ENCODE measurements around the gene AFMID.
A peak's percentile ranks its signal among the peaks of the same experiment; 100 is the strongest.

AFMID gene

DNA sequence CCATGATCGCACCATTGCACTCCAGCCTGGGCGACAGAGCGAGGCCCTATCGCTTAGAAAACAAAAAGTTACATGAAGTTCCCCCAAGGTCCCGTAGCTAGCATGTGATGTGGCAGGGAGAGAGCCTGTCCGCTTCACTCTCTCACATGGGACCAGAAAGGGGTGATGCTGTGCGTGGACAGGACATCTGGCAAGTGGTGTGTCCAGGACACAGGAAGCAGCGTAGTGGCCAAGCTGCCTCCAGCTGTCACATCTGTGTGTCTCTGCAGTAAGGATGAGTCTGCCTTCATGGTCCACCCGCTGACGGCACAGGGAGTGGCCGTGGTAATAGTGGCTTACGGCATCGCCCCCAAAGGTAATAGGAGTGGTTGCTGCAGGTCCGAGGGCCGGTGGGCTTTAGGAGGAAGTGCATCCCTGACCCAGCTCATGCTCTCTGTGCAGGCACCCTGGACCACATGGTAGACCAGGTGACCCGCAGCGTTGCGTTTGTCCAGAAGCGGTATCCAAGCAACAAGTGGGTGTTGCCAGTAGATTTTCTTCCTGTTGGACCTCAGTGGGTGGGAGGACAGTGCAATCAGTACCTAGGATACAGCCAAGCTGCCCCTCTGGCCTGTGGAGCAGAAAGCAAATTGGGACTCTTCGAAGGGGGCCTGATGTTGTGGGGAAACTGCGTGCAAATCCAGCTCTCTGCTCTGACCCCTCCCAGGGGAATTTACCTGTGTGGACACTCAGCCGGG is 17.4 kb downstream of the AFMID start:
- Histone ChIP-seq H3K4me1 (ENCODE audit: control insufficient read depth, insufficient read depth, low read length) (no peaks in the 10 kb centered on the region), H3K4me3 (ENCODE audit: low read length) (no peak overlapping the region), H3K9ac (ENCODE audit: low read length) (no peak overlapping the region), H3K27ac (ENCODE audit: low read depth, low read length) (no peak overlapping the region), H3K27me3 (ENCODE audit: control insufficient read depth, insufficient read depth, low read length) (no peaks in the 10 kb centered on the region), H3K36me3 (ENCODE audit: control insufficient read depth, insufficient read depth, low read length) (peaks cover 5% of the 10 kb centered on the region)

DNA sequence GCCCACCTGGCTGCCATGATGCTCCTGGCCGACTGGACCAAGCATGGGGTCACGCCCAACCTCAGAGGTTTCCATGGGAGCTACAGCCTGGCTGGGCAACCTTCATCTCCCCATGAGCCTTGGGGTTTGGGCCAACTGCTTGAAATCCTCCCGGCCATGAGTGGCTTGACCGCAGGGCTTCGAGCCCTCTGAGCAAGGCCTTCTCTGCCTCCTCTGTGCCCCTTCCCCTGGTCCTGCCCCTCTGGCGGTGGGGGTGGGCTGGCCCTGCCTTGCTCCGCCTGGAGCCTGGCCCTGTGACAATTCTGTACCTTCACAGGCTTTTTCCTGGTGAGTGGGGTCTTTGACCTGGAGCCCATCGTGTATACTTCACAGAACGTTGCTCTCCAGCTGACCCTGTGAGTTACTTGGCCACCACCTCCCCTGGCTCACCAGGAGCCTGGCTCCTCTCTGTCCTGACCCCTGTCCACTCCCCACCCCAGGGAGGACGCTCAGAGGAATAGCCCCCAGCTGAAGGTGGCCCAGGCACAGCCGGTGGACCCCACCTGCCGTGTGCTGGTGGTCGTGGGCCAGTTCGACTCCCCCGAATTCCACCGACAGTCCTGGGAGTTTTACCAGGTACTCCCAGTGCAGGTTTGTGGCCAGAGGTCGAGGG is 18.1 kb downstream of the AFMID start:
- no peaks in the 10 kb centered on the region for H3K4me1 ChIP-seq (ENCODE audit: control insufficient read depth, insufficient read depth, low read length)
- no peaks in the 10 kb centered on the region for H3K27me3 ChIP-seq (ENCODE audit: control insufficient read depth, insufficient read depth, low read length)
- no peak overlapping the region for H3K27ac ChIP-seq (ENCODE audit: low read depth, low read length)
- no peak overlapping the region for H3K9ac ChIP-seq (ENCODE audit: low read length)
- peaks cover 5% of the 10 kb centered on the region for H3K36me3 ChIP-seq (ENCODE audit: control insufficient read depth, insufficient read depth, low read length)
- H3K4me3 ChIP-seq (ENCODE audit: low read length): no peak overlapping the region

DNA sequence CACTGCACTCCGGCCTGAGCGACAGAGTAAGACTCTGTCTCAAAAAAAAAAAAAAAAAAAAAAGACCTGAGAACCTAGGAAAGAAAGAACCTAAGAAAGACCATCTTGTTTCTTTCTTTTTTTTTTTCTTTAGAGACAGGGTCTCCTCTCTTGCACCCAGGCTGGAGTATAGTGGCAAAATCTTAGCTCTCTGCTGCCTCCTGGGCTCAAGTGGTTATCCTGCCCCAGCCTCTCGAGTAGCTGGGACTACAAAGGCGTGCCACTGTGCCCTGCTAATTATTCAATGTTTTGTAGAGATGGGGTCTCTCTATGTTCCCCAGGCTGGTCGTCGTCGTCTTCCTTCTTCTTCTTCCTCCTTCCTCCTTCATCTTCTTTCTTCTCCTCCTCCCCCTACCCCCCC is 19.1 kb downstream of the AFMID start:
- H3K27me3 ChIP-seq (ENCODE audit: control insufficient read depth, insufficient read depth, low read length): no peaks in the 10 kb centered on the region
- no peaks in the 10 kb centered on the region for H3K4me1 ChIP-seq (ENCODE audit: control insufficient read depth, insufficient read depth, low read length)
- no peak overlapping the region for H3K4me3 ChIP-seq (ENCODE audit: low read length)
- no peak overlapping the region for H3K27ac ChIP-seq (ENCODE audit: low read depth, low read length)
- H3K36me3 ChIP-seq (ENCODE audit: control insufficient read depth, insufficient read depth, low read length): peaks cover 5% of the 10 kb centered on the region
- no peak overlapping the region for H3K9ac ChIP-seq (ENCODE audit: low read length)

DNA sequence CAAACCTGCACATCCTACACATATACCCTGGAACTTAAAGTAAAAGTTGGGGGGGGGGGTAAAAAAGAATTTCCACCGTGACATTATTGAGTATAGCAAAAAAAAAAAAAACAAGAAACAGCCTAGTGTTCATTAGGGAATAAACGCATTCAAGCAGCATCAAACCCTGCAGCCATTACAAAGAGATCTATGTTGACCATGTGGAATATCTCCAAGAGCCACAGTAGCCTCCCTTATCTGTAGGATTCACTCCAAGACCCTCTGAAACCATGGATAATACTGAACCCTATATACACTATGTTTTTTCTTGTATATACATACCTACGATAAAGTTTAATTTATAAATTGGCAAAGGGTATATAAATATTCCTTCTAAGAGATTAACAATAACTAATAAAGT is 21.3 kb downstream of the AFMID start:
- Histone ChIP-seq H3K9ac (ENCODE audit: low read length) (no peak overlapping the region), H3K4me3 (ENCODE audit: low read length) (no peak overlapping the region), H3K36me3 (ENCODE audit: control insufficient read depth, insufficient read depth, low read length) (peaks cover 3% of the 10 kb centered on the region), H3K27me3 (ENCODE audit: control insufficient read depth, insufficient read depth, low read length) (no peaks in the 10 kb centered on the region), H3K4me1 (ENCODE audit: control insufficient read depth, insufficient read depth, low read length) (no peaks in the 10 kb centered on the region), H3K27ac (ENCODE audit: low read depth, low read length) (no peak overlapping the region)

DNA sequence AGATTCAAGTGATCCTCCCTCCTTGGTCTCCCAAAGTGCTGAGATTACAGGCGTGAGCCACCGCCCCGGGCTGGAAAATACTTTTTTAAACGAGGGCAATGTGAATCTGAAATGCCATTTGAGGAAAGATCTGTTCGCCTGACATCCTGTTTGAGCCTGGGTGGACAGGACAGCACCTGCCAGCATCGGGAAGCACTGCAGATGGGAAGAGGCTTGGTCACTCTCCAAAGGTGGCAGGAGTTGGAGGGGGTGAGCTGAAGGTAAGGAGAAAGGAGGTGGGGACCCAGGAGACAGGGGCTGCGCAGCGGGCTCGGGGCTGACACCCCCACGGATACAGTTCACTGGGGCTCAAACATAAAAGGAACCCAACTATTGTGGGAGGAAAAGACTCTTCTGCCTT is 22.9 kb downstream of the AFMID start:
- H3K4me3 ChIP-seq (ENCODE audit: low read length): no peak overlapping the region
- H3K27me3 ChIP-seq (ENCODE audit: control insufficient read depth, insufficient read depth, low read length): no peaks in the 10 kb centered on the region
- no peak overlapping the region for H3K27ac ChIP-seq (ENCODE audit: low read depth, low read length)
- H3K9ac ChIP-seq (ENCODE audit: low read length): no peak overlapping the region
- no peaks in the 10 kb centered on the region for H3K4me1 ChIP-seq (ENCODE audit: control insufficient read depth, insufficient read depth, low read length)
- H3K36me3 ChIP-seq (ENCODE audit: control insufficient read depth, insufficient read depth, low read length): peaks cover 2% of the 10 kb centered on the region

DNA sequence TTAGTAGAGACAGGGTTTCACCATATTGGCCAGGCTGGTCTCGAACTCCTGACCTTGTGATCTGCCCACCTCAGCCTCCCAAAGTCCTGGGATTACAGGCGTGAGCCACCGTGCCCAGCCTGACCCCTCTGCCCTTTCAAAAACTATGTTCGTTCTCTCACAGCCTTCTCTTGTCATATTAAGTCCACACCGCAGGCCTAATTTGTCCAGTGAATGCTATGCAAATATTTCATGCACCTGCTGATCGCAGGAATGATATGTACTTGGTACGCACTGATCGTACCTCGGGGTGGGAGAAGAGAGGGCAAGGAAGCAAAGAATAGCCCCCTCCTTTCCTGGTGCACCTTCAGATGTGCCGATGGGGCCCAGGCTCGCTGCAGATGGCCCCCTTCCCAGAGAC is 23.9 kb downstream of the AFMID start:
- Histone ChIP-seq H3K4me1 (ENCODE audit: control insufficient read depth, insufficient read depth, low read length) (no peaks in the 10 kb centered on the region), H3K4me3 (ENCODE audit: low read length) (no peak overlapping the region), H3K36me3 (ENCODE audit: control insufficient read depth, insufficient read depth, low read length) (peaks cover 2% of the 10 kb centered on the region), H3K27me3 (ENCODE audit: control insufficient read depth, insufficient read depth, low read length) (no peaks in the 10 kb centered on the region), H3K9ac (ENCODE audit: low read length) (no peak overlapping the region), H3K27ac (ENCODE audit: low read depth, low read length) (no peak overlapping the region)

DNA sequence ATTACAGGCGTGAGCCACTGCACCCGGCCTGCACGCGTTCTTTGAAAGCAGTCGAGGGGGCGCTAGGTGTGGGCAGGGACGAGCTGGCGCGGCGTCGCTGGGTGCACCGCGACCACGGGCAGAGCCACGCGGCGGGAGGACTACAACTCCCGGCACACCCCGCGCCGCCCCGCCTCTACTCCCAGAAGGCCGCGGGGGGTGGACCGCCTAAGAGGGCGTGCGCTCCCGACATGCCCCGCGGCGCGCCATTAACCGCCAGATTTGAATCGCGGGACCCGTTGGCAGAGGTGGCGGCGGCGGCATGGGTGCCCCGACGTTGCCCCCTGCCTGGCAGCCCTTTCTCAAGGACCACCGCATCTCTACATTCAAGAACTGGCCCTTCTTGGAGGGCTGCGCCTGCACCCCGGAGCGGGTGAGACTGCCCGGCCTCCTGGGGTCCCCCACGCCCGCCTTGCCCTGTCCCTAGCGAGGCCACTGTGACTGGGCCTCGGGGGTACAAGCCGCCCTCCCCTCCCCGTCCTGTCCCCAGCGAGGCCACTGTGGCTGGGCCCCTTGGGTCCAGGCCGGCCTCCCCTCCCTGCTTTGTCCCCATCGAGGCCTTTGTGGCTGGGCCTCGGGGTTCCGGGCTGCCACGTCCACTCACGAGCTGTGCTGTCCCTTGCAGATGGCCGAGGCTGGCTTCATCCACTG is 27.0 kb downstream of the AFMID start, which contains the start of gene BIRC5:
TSS of gene BIRC5 (plus strand) at position 238 of the 690 bp plus-strand sequence. CDS start at position 302, 64 bp downstream.
- Histone ChIP-seq H3K4me3 (ENCODE audit: low read length) (peak within 1 kb of the TSS; percentile 59), H3K4me1 (ENCODE audit: control insufficient read depth, insufficient read depth, low read length) (no peaks in the 10 kb centered on the region), H3K36me3 (ENCODE audit: control insufficient read depth, insufficient read depth, low read length) (no peaks in the 10 kb centered on the region), H3K27me3 (ENCODE audit: control insufficient read depth, insufficient read depth, low read length) (no peaks in the 10 kb centered on the region), H3K27ac (ENCODE audit: low read depth, low read length) (no peak within 1 kb of the TSS), H3K9ac (ENCODE audit: low read length) (no peak within 1 kb of the TSS)

DNA sequence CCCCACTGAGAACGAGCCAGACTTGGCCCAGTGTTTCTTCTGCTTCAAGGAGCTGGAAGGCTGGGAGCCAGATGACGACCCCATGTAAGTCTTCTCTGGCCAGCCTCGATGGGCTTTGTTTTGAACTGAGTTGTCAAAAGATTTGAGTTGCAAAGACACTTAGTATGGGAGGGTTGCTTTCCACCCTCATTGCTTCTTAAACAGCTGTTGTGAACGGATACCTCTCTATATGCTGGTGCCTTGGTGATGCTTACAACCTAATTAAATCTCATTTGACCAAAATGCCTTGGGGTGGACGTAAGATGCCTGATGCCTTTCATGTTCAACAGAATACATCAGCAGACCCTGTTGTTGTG is 27.5 kb downstream of the AFMID start:
- no peak overlapping the region for H3K9ac ChIP-seq (ENCODE audit: low read length)
- peak overlapping the region; percentile 59 for H3K4me3 ChIP-seq (ENCODE audit: low read length)
- H3K27ac ChIP-seq (ENCODE audit: low read depth, low read length): no peak overlapping the region

DNA sequence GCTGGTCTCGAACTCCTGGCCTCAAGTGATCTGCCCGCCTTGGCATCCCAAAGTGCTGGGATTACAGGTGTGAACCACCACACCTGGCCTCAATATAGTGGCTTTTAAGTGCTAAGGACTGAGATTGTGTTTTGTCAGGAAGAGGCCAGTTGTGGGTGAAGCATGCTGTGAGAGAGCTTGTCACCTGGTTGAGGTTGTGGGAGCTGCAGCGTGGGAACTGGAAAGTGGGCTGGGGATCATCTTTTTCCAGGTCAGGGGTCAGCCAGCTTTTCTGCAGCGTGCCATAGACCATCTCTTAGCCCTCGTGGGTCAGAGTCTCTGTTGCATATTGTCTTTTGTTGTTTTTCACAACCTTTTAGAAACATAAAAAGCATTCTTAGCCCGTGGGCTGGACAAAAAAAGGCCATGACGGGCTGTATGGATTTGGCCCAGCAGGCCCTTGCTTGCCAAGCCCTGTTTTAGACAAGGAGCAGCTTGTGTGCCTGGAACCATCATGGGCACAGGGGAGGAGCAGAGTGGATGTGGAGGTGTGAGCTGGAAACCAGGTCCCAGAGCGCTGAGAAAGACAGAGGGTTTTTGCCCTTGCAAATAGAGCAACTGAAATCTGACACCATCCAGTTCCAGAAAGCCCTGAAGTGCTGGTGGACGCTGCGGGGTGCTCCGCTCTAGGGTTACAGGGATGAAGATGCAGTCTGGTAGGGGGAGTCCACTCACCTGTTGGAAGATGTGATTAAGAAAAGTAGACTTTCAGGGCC is 32.4 kb downstream of the AFMID start:
- H3K27ac ChIP-seq (ENCODE audit: low read depth, low read length): no peak overlapping the region

More for the DNA sequence above, 27.5 kb downstream of the AFMID start:
- H3K4me1 ChIP-seq (ENCODE audit: control insufficient read depth, insufficient read depth, low read length): no peaks in the 10 kb centered on the region
- H3K27me3 ChIP-seq (ENCODE audit: control insufficient read depth, insufficient read depth, low read length): no peaks in the 10 kb centered on the region
- no peaks in the 10 kb centered on the region for H3K36me3 ChIP-seq (ENCODE audit: control insufficient read depth, insufficient read depth, low read length)

DNA sequence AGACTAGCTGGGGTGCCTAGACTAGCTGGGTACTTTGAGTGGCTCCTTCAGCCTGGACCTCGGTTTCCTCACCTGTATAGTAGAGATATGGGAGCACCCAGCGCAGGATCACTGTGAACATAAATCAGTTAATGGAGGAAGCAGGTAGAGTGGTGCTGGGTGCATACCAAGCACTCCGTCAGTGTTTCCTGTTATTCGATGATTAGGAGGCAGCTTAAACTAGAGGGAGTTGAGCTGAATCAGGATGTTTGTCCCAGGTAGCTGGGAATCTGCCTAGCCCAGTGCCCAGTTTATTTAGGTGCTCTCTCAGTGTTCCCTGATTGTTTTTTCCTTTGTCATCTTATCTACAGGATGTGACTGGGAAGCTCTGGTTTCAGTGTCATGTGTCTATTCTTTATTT is 35.9 kb downstream of the AFMID start:
- no peak overlapping the region for H3K27ac ChIP-seq (ENCODE audit: low read depth, low read length)
- no peak overlapping the region for H3K9ac ChIP-seq (ENCODE audit: low read length)

More for the DNA sequence above, 32.4 kb downstream of the AFMID start:
- H3K4me1 ChIP-seq (ENCODE audit: control insufficient read depth, insufficient read depth, low read length): no peaks in the 10 kb centered on the region
- H3K27me3 ChIP-seq (ENCODE audit: control insufficient read depth, insufficient read depth, low read length): no peaks in the 10 kb centered on the region
- no peak overlapping the region for H3K4me3 ChIP-seq (ENCODE audit: low read length)
- H3K36me3 ChIP-seq (ENCODE audit: control insufficient read depth, insufficient read depth, low read length): no peaks in the 10 kb centered on the region
- no peak overlapping the region for H3K9ac ChIP-seq (ENCODE audit: low read length)

DNA sequence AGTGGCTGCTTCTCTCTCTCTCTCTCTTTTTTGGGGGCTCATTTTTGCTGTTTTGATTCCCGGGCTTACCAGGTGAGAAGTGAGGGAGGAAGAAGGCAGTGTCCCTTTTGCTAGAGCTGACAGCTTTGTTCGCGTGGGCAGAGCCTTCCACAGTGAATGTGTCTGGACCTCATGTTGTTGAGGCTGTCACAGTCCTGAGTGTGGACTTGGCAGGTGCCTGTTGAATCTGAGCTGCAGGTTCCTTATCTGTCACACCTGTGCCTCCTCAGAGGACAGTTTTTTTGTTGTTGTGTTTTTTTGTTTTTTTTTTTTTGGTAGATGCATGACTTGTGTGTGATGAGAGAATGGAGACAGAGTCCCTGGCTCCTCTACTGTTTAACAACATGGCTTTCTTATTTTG is 36.6 kb downstream of the AFMID start:
- H3K27ac ChIP-seq (ENCODE audit: low read depth, low read length): no peak overlapping the region
- H3K27me3 ChIP-seq (ENCODE audit: control insufficient read depth, insufficient read depth, low read length): no peaks in the 10 kb centered on the region
- H3K9ac ChIP-seq (ENCODE audit: low read length): no peak overlapping the region
- no peaks in the 10 kb centered on the region for H3K4me1 ChIP-seq (ENCODE audit: control insufficient read depth, insufficient read depth, low read length)
- H3K4me3 ChIP-seq (ENCODE audit: low read length): no peak overlapping the region
- H3K36me3 ChIP-seq (ENCODE audit: control insufficient read depth, insufficient read depth, low read length): no peaks in the 10 kb centered on the region

More for the DNA sequence above, 35.9 kb downstream of the AFMID start:
- Histone ChIP-seq H3K4me1 (ENCODE audit: control insufficient read depth, insufficient read depth, low read length) (no peaks in the 10 kb centered on the region), H3K27me3 (ENCODE audit: control insufficient read depth, insufficient read depth, low read length) (no peaks in the 10 kb centered on the region), H3K36me3 (ENCODE audit: control insufficient read depth, insufficient read depth, low read length) (no peaks in the 10 kb centered on the region), H3K4me3 (ENCODE audit: low read length) (no peak overlapping the region)

Measured in rectal smooth muscle tissue (tissue), 1 donor.